Stimulated activated CD4-positive, alpha-beta T cell treated with anti-CD3 and anti-CD28 coated beads, Interleukin-2, amount 100 ng/mL, for 48 hours (primary cell): ENCODE results near the gene YIPF2.

Source experiments
- DNase-seq, 2 donors: peaks; one replicate each; pipeline ENCODE4 v3.0.0-alpha.2; 2020

The YIPF2 gene

DNA sequence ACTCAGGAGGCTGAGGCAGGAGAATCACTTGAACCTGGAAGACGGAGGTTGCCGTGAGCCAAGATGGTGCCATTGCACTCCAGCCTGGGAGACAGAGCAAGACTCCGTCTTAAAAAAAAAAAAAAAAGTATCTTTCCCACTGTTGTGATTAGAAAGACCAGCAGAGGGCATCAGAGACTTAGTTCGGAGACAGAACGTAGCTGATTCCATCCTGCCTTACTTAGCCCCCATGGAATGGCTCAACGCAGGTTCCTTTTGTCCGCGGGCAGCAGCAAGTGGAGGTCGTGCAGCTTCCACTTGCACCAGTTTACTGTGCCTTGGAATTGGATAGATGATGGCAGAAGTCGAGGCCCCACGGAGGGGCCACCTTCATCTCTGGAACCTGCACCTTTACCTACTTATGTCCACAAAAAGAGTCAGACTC, 8.2 kb upstream of the YIPF2 start:
- peak in 1 of 2 donors; percentile 19 for DNase-seq

DNA sequence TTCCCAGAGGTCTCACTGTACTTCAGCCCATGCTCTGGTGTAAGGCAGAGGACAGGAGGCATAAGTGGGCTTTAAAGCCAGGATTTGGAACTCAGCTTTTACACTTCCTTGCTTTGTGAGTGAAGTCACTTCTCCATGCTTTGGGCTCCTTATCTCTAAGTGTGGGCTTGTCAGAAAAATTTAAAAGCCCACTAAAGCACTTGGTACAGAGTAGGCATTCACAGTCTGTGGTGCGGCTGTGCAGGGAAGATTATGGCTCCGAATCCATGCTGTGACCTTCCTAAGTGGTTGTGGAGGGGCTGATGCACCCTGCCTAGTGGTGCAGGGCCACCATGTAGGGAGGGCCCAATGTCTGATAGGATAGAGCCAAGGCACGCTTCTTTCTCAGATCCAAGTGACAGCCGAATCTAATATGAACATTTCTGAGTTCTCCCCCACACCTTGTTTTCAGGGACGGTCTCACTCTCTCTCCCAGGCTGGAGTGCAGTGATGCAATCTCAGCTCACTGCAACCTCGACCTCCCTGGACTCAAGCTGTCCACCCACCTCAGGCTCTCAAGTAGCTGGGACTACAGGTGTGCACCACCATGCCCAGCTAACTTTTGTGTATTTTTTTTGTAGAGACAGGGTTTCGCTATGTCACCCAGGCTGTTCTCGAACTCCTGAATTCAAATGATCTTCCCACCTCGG, 7.1 kb upstream of the YIPF2 start:
- DNase-seq, result no peak

DNA sequence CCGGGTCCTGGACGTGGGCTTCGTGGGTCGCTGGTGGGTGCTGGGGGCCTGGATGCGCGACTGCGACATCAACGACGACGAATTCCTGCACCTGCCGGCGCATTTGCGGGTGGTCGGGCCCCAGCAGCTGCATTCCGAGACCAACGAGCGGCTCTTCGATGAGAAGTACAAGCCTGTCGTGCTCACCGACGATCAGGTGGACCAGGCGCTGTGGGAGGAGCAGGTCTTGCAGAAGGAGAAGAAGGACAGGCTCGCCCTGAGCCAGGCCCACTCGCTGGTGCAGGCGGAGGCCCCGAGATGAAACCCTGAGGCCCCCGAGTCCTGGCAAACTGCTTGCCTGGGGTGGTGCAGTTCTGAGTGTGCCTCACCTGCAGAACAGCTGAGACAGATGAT, 959 bp upstream of the YIPF2 start:
- no peak for DNase-seq

DNA sequence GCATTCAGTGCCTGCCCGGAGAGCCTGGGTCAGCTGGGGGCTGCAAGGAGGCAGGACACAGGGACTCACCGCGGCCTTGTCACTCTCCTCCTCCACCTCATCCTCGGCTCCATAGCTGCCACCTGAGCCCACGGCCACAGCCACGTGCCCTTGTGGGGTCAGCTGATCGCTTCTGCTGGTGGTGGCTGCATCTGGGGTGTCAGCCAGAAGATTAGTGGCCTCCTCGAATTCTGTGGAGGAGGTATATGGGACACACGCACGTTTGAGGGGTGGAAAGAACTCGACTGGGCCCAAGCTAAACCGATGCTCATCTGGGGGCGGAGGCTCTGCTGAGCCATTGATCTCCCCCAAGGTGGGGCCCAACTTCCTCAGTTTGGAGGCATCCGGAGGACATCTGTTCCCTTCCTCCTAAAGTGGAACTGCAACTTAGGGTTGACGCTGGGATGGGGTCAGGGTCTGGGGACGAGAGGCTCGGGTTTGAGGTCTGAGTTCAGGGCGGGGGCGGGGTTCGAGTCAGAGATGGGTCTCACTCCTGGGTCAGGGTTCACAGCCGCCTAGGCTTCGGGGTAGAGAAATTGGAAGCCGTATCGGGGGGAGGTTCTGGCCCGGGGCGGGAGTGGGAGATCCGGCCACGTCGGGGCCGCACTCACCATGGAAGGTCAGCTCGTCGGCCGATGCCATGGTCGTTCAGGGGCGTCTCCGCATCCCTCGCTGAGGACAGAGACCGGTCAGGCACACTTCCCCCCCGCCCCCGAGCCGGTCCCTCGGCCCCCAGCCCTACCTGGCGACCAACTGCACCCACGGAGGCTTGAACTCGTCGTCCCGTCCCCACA, 493 bp downstream of the YIPF2 start:
- no peak for DNase-seq

DNA sequence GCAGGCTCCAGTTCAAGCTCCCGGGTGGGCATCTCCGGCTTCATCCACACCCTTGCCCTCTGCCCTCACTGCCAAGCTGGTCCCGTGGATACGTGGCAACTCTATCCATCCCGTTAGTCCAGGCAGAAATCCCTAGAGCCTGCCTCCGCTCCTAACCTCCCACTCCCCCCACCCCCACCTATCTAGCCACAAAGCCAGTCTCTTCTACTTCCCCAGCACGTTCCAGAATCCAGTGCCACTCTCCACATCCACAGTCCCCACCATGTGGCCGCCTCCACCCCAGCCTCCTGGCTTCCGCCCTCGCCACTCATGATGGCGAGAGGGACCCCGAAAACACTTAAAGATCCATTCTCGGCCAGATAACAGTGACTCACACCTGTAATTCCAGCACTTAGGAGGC, 3.8 kb downstream of the YIPF2 start:
- no peak for DNase-seq

DNA sequence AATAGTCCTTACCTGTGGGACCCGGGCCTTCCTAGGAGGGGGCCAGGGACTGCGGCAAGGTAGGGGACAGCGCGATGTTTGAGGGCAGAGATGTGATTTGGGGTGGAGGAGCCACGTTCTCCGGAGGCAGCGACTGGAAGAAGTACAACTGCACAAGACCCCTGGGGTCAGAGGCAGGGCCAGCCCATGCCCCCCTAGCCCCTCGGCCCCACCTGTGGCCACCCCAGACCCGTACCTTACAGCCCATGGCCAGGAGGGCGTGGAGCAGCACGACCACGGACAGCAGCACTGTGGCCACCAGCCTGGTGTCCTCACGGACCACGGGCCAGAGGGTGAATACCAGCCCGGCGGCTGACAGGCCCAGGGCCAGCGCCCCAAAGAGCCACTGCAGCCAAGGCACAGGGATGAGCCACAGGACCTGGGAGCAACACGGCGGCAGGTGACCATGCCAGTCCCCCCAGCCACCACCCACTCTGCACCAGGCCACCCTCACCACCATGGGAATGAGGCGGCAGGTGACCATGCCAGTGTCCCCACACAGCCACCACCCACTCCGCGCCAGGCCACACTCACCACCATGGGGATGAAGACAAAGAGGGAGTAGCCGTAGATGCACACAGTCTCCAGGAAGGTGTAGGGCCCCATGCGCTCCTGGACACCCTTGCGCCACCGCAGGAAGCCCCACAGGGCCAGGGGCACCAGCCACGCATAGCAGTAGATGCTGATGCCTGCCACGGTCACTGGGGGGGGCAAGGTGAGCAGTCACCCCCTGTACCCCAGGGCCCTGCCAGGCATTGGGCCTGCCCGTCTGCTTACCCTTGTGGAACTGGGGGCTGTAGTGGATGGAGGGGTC, 5.0 kb downstream of the YIPF2 start:
- no peak for DNase-seq

DNA sequence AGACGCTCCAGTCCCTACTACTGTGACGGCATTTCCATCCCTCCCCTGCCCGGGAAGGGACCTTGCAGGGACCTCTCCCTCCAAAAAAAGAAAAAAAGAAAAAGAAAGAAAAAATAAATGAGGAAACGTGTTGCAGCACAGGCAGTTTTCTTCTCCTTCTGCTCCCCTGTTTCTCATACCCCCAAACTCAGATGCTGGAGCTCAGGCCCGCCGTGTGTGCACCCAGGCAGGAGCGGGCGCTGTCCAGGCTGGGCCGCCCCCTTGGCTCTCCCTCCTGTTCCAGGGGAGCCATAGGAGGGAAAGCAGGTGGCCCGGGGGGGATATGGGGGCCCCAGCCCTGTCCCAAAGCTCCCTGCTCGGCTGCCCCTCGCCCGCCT, 5.8 kb downstream of the YIPF2 start:
- no peak for DNase-seq

DNA sequence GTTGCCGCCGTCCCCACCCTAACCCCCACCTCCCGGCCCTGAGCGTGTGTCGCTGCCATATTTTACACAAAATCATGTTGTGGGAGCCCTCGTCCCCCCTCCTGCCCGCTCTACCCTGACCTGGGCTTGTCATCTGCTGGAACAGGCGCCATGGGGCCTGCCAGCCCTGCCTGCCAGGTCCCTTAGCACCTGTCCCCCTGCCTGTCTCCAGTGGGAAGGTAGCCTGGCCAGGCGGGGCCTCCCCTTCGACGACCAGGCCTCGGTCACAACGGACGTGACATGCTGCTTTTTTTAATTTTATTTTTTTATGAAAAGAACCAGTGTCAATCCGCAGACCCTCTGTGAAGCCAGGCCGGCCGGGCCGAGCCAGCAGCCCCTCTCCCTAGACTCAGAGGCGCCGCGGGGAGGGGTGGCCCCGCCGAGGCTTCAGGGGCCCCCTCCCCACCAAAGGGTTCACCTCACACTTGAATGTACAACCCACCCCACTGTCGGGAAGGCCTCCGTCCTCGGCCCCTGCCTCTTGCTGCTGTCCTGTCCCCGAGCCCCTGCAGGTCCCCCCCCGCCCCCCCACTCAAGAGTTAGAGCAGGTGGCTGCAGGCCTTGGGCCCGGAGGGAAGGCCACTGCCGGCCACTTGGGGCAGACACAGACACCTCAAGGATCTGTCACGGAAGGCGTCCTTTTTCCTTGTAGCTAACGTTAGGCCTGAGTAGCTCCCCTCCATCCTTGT, 6.4 kb downstream of the YIPF2 start:
- no peak for DNase-seq

DNA sequence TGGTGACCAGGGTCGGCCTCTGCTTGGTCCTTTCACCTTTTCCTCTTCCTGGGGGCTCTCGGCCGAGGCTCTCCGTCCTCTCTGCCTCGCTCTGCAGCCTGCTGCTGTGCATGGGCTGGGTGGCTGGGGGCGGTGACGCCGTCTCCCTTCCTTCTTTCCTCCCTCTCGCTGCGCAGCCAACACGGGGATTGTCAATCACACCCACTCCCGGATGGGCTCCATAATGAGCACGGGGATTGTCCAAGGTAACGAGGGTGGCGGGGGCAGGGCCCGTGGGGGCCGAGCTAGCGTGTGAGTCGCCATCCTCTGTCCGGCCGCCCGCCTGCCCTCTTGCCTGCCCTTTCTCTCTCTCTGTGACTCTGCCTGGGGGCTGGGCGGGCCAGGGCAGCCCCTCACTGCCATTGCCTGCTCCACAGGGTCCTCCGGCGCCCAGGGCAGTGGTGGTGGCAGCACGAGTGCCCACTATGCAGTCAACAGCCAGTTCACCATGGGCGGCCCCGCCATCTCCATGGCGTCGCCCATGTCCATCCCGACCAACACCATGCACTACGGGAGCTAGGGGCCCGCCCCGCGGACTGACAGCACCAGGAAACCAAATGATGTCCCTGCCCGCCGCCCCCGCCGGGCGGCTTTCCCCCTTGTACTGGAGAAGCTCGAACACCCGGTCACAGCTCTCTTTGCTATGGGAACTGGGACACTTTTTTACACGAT, 7.1 kb downstream of the YIPF2 start:
- no peak for DNase-seq

DNA sequence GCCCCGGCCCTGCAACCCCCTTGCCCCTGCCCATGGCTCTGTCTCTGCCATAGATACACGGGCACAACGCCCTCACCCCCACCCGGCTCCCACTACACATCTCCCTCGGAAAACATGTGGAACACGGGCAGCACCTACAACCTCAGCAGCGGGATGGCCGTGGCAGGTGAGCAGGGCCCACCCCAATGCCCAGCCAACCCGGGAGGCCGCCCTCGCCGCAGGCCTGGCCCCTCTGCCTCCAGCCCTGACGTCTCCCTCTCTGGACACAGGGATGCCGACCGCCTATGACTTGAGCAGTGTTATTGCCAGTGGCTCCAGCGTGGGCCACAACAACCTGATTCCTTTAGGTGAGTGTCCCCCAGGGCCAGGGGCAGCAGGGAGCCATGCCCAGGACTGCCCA, 7.7 kb downstream of the YIPF2 start:
- no peak for DNase-seq

DNA sequence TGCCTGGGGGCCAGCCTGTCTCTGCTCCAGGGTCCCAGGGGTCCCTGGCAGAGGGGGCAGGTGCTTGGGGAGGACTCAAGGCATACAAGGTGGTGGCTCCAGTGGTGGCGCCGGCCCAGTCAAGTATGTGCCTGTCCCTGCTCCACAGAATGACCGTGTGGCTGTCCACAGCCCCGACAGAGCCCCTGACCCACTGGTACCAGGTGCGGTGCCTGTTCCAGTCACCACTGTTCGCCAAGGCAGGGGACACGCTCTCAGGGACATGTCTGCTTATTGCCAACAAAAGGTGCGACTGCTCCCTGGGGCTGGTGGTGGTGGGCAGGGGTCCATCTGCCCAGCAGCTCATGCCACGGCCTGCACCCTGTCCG, 8.2 kb downstream of the YIPF2 start:
- no peak for DNase-seq

DNA sequence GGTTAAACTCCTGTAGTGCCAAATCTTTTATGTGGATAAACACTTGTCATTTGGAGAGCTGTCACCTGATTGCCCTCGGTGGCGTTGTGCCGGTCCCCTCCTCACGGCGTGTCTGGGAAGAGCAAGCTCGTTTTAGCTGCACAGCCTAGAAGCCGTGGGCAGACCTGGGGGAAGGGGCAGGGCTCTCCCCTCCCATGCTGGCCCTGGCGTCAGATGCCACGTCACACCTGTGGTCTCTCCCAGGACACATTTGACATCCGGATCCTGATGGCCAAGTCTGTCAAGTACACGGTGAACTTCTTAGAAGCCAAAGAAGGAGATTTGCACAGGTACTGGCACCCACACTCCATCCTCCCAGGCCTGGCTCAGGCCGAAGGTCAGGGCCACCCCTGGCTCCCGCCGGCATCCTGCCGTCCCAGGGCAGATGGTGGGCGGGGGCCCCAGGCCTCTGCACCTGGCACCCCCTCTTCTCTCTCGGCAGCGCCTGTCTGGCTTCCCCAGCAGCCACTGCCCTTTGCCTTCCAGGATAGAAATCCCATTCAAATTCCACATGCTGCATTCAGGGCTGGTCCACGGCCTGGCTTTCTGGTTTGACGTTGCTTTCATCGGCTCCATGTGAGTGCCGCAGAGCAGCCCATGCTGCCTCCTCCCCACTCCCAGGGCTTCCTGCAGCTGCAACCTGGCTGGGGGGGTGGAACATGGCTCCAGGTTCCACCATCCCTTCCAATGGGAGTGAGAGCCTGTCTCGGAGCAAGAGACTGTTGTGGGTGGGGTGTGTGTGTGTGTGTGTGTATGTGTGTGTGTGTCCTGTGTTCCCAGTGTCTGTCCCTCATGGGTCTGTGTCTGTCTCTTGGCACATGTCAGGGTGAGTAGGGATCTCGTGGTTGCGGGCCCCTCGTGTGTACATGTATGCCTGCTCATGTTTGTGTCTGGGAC, 8.8 kb downstream of the YIPF2 start:
- DNase-seq, result no peak

DNA sequence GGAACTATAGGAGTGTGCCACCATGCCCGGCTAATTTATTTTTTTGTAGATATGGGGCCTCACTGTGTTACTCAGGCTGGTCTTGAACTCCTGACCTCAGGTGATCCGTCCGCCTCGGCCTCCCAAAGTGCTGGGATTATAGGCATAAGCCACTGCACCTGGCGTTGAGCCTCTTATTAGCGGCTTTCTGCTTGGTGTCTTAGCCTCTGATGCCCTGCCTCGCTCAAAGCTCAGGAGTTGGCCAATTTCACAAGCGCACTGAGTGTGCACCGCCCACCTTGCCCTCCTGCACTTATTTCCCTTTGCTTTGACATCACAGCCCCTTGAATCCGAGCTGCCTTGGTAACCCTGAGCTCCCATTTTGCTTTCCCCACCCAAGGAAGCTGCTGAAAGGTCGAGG, 10.1 kb downstream of the YIPF2 start:
- no peak for DNase-seq

DNA sequence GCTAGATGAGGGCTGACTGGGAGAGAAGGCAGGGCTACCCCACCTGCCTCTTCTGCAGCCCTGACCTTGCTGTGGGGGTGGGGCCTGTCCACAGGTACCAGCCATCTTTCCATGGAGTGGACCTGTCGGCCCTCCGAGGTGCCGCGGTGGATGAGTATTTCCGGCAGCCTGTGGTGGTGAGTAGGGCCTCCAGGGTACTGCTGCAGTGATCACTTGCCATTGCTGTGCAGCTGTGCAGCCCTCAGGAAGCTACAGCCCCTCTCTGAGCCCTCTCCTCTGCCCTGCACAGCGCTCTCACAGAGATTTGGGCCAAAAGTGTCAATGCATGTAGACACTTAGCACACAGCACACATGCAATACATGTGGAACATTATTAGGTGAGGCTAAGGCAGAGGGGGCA, 11.8 kb downstream of the YIPF2 start:
- no peak for DNase-seq

DNA sequence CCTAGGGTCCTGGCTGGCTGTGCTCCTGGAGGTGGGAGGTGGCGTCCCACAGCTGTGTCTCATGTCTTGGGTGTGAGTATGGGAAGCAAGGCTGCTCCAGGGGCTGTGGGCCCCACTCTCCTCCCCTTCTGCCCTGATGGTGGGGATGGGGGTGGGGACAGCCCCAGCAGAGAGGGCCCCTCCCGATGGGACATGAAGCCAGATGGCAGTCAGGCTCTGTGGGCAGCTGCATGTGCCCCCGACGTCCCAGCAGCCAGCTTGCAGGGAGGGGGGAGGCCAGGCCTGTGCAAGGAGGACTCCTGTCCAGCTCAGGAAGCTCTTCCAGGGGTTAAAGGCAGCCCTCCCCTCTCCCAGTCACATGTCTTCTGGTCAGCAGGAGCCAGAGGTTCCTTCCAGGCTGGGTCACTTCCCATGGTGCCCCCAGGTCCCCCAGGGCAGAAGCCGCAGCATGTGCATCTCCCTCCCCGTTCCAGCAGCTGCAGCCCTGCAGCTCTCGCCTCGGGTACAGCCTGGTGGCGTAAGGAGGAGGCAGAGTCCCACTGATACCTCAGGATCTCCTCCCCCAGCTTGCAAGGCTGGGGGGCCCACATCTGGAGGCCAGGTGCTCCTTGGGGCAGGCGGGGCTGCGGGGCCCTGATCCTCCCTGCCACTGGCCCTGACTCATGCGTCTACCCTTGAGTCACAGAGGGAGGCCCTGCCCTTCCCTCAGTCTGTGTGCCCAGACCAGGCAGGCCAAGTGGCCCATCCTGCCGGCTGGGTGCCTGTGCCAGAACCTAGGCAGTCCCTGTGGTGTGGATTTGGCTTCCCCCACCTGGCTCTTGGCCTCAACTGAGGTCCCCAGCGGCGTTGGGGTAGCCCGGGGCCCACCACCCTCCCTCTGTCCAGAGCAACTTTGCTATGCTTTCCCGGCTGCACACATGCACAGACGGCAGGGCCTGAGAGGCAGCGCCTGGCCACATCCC, 13.0 kb downstream of the YIPF2 start:
- no peak for DNase-seq

DNA sequence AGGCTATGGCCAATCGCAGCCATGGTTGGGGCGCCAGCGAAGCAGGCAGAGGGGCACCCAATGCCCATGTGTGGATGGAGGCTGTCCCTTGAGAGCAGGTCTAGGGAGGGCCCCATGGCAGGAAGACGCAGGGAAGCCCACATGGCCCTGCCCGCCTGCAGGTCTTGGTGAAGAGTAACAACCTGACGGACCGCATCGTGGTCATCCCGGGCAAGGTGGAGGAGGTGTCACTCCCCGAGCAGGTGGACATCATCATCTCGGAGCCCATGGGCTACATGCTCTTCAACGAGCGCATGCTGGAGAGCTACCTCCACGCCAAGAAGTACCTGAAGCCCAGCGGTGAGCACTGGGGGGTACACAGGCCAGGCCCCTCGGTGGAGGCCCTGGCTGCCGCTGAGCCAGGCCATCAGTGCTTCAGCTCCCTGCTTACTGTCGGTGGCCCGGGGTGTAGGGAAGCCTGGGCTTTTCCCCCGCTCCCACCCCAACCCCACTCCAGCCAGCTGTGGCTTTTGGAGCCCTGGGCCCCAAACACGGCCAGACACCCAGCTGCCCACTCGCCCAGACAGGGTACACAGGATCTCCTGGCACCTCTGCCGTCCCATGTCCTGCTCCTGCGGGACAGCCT, 14.6 kb downstream of the YIPF2 start:
- no peak for DNase-seq

DNA sequence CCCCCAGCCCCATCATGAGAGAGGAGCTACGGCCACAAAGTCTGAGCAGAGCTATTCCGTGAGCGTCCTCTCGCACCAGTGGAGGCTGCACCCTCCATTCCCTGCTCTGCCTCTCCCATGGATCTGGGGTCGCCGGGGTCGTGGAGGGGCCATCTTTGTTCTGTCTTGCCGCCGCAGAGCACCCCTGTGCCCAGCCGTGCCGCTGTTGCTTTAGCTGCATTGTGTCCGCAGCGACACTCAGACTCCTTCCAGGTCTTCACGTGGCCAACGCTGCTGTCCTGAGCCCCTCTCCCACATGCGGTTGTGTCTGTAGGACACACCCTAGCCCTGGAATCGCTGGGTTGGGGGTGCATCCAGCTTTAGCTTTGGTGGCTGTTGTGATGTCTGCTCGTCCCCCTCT, 15.8 kb downstream of the YIPF2 start:
- DNase-seq, result no peak

DNA sequence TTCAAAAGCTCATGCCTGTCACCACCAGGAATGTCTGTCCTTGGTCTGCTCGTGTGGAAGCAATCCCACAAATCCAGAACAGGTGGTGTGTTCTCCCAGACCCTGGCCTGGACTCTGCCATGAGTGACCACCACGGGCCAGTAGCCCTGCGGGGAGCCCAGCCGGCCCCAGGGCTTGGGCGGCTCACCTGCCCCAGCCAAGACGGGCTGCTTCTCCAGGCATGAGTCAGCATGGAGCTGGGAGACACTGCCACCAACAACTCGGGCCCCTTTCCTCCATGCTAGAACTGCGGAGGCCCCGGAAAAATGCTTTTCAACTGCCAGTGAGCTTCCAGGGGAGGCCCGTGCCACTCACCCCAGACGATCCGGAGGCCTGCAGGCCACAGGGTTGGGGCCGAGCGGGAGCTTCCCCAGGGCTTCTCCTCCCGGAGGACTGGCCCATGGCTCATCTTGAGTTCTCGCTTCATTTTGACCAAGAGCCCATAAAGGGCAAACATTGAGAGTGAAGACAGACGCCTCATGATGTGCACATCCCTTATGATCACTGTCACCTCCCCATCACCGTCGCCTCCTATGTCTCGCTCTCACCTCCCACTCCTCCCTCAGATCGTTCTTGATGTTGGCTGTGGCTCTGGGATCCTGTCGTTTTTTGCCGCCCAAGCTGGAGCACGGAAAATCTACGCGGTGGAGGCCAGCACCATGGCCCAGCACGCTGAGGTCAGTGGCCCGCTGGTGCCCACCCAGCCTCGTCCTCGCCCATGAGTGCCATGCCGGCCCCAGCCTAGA, 16.7 kb downstream of the YIPF2 start:
- no peak for DNase-seq
